Hematopoietic multipotent progenitor cell treated with erythropoietin and hydrocortisone succinate and interleukin-3 and kit ligand, for 17 days (in vitro differentiated cells): ENCODE results near the gene PPP4C.
"Not testable (repeated sequence)": the region's sequence is repeated elsewhere in the genome, so short reads cannot be mapped to it uniquely, and the experiment has no call there.

Experiments used
- DNase-seq: peaks from one replicate; pipeline ENCODE4 v3.0.0-alpha.2; 2015; ENCODE audit warnings: low spot score

The PPP4C gene

DNA sequence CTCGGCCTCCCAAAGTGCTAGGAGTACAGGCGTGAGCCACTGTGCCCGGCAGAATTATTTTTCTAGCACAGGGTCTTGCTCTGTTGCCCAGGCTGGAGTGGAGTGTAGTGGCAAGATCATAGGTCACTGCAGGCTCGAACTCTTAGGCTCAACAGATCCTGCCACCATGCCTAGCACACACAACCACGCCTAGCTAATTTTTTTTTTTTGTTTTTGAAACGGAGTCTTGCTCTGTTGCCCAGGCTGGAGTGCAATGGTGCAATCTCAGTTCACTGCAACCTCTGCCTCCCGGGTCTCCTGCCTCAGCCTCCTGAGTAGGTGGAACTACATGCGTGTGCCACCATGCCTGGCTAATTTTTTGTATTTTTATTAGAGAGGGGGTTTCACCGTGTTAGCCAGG is 49.9 kb downstream of the PPP4C start:
- DNase-seq, result not testable (repeated sequence)

GRCh38 chr16:30127993-30128392 is 52.2 kb downstream of the PPP4C start:
- DNase-seq, result no peak

- no peak for DNase-seq
Measured at GRCh38 chr16:30131869-30132475, 56.2 kb downstream of the PPP4C start.

- no peak for DNase-seq
Measured at GRCh38 chr16:30132591-30132990, 56.8 kb downstream of the PPP4C start.
